Fibroblast of skin of left biceps (primary cell): ENCODE data around the gene P3H3.
A peak's percentile ranks its signal among the peaks of the same experiment; 100 is the strongest.

Experiments
- DNase-seq, 2 experiments: peaks; one replicate each; pipeline ENCODE4 v3.0.0-alpha.2; 2013; ENCODE audit warnings: low read depth in 2 of 2

The P3H3 gene

GRCh38 chr12:6826734-6827436, 1.3 kb upstream of the P3H3 start:
- no peak for DNase-seq

GRCh38 chr12:6827437-6827911, 733 bp upstream of the P3H3 start:
- DNase-seq = peak in 1 of 2 experiments; percentile 41

DNA sequence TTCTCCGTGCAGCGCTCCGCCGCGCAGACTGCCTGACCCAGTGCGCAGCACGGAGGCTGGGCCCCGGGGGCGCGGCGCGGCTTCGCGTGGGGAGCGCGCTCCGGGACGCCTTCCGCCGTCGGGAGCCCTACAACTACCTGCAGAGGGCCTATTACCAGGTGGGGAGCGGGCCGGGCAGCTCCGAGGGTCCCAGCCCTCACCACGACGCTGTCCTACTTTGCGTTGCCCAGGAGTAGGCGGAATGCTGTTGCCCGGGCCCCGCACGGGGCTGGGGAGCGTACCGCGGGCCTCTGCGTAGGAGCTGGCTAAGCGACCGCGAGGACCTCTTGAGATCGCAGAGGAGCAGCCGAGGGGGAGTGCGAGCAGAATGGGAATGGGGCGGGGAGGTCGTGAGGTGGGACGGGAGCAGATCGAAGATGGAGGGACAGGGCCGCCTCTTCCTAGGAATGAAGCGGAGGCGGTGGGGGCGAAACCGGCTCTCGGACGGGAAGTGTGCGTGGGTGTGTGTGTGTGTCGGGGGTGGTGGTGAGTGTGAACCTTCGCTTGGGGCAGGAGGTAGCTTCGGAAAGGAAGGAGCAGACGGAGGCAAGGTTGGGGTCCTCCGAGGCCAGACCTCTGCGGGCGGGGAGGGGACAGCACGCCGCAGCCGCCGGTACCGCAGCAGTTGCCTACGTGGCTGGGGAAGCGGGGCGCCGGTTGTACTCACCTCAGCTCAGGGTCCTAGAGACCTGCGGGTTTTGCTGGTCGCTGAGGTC, 751 bp downstream of the P3H3 start:
- no peak for DNase-seq

GRCh38 chr12:6829536-6830220, 1.5 kb downstream of the P3H3 start:
- DNase-seq = no peak

GRCh38 chr12:6830286-6830890, 2.2 kb downstream of the P3H3 start:
- no peak for DNase-seq

- no peak for DNase-seq
Observed at GRCh38 chr12:6830999-6831398, 2.8 kb downstream of the P3H3 start.

- DNase-seq = no peak
Observed at GRCh38 chr12:6831450-6831995, 3.3 kb downstream of the P3H3 start.

GRCh38 chr12:6832125-6832524, 3.9 kb downstream of the P3H3 start:
- no peak for DNase-seq

DNA sequence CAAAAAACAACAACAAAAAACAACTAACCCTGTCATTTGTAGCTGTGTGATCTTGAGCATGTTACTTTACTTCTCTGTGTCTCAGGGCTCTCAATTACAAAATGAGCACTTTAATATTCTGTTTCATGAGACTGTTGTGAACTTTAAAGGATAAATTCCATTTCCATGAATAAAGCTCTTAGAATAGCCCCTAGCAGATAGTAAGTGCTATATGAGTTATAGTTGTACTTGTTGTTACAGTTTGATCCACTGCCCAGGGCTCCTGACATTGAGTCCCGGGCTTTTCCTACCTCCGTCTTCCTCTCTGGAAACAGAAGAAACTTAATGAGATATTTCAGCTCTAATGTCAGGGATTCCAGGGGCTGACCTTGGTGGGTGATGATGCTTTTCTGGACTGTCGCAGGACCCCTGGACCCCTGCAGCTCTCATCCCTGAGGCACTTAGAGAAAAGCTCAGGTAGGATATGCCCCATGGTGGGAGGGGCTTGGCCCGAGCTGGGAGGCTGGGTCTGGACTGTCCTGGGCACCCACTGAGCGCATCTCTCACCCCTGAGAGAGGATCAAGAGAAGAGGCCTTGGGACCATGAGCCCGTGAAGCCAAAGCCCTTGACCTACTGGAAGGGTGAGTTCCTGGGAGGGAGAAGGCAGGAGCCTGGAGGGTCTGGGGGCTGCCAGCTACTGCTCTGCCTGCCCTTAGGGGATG, 5.1 kb downstream of the P3H3 start:
- no peak for DNase-seq

DNA sequence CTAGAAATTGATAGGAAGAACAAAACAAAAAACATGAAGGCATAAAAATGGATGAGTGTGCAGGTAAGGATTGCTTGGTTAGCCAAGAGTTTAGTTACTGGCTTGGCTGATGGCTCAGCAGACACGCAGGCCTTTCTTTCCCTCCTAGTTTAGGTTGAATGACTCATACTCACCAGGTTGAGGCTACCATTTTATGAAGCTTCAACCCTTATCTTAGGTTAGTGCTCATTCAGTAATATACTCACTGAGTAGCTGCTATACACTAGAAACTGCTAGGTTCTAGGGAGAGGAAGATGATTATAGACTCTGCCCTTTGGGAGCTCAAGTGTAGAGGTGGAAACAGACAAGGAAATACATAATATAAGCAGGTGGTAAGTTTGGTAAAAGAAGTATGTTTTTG, 6.0 kb downstream of the P3H3 start:
- no peak for DNase-seq

- no peak for DNase-seq
Observed at GRCh38 chr12:6834873-6835272, 6.7 kb downstream of the P3H3 start.

- DNase-seq = no peak
Observed at GRCh38 chr12:6836851-6837250, 8.6 kb downstream of the P3H3 start.

- no peak for DNase-seq
Observed at GRCh38 chr12:6837370-6838060, 9.3 kb downstream of the P3H3 start.

- no peak for DNase-seq
Observed at GRCh38 chr12:6838854-6839253, 10.6 kb downstream of the P3H3 start.

- DNase-seq = no peak
Observed at GRCh38 chr12:6839482-6840201, 11.4 kb downstream of the P3H3 start.

- no peak for DNase-seq
Observed at GRCh38 chr12:6840330-6840729, 12.1 kb downstream of the P3H3 start.

DNA sequence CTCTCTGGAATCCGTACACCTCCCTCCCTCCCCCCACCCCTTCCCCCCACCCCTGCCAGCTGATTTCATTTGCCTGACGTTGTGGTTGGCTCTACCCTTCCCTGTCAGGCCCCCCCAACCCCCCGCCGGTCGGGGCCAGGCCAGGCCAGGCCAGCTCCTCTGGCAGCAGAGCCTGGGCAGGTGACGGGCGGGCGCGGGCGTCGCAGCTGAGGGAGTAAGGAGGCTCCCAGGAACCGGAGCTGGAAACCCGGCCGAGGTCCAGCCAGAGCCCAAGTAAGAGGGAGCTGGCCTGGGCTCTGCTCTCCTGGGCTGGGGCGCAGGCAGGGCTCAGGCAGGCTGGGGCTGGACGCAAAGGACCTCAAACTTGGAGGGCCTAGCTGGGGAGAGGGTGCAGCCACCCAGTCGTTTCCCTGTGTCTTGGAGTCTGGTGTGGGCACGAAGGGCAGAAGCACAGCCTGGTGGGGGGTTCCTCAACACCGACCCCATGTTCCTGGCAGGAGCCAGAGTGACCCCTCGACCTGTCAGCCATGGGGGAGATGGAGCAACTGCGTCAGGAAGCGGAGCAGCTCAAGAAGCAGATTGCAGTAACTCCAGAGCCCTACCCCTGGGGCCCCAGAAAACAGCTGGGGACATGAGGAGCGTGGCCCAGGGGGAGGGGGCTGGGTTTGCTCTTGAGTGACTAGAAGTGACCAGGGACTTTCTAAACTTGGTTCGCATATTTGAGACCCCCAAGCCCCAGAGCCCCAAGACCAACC, 12.7 kb downstream of the P3H3 start, which contains the start of gene GNB3:
TSS of gene GNB3 (plus strand) at position 165 of the 755 bp plus-strand sequence. CDS start at position 528, 363 bp downstream.
- no peak for DNase-seq

- DNase-seq = no peak
Observed at GRCh38 chr12:6842075-6842474, 13.9 kb downstream of the P3H3 start.
